PC-3 (cell line): Measurements from ENCODE around the gene TUBGCP6. TPM values are rescaled to one million over a fixed set of nuclear protein-coding genes. Genes with fewer than 3 reads are reported as not detected.

Experiments
- ATAC-seq: fragments of 200-7000 bp; cut with Tn5 transposase; 2 replicates; pipeline ENCODE4 v1.9.1; 2020; ENCODE audit warnings: mild to moderate bottlenecking, moderate library complexity
- BruUV-seq: library from RNA; stranded (reverse); fragments of 400-500 nt; replicated peaks from 2 replicates; lab custom pipeline; 2021; lab: Mats Ljungman, UMichigan
- CTCF ChIA-PET: fragments of 300-600 bp; sonication (Branson Sonifier 250); formaldehyde crosslinking; loops from one replicate; lab custom pipeline; 2022; ENCODE audit warnings: antibody characterized with exemption; lab: Charles Lee
- POLR2A ChIA-PET: fragments of 300-600 bp; sonication (Branson Sonifier 250); formaldehyde crosslinking; loops from one replicate; lab custom pipeline; 2022; ENCODE audit warnings: antibody characterized with exemption; ENCODE audit not compliant: unreplicated experiment; lab: Charles Lee
- DNase-seq: peaks from one replicate; pipeline ENCODE4 v3.0.0-alpha.2; 2015
- H2AFZ ChIP-seq: fragments of 300-600 bp; sonication (generic); 2 replicates; pipeline ENCODE4 v1.6.0; 2016; ENCODE audit warnings: antibody characterized with exemption, low read length
- H3F3A ChIP-seq: fragments of 300-600 bp; sonication (generic); one replicate; pipeline ENCODE4 v1.6.0; 2017; ENCODE audit warnings: antibody characterized with exemption, low read length, control low read depth, mild to moderate bottlenecking; ENCODE audit not compliant: unreplicated experiment
- H3K27ac ChIP-seq: fragments of 300-600 bp; sonication (generic); 2 replicates; pipeline ENCODE4 v1.5.1; 2016; ENCODE audit warnings: mild to moderate bottlenecking, low read length
- H3K27me3 ChIP-seq: fragments of 300-600 bp; sonication (generic); 2 replicates; pipeline ENCODE4 v1.6.1; 2016; ENCODE audit warnings: low read length, mixed read lengths
- H3K36me3 ChIP-seq: fragments of 300-600 bp; sonication (generic); 2 replicates; pipeline ENCODE4 v1.6.1; 2016; ENCODE audit warnings: low read depth, mixed run types, low read length, mixed read lengths
- H3K4me1 ChIP-seq: fragments of 300-600 bp; sonication (generic); 2 replicates; pipeline ENCODE4 v1.5.1; 2016; ENCODE audit warnings: low read length; ENCODE audit not compliant: insufficient read depth
- H3K4me2 ChIP-seq: fragments of 300-600 bp; sonication (generic); 2 replicates; pipeline ENCODE4 v1.6.0; 2016; ENCODE audit warnings: low read length
- H3K4me3 ChIP-seq: fragments of 300-600 bp; sonication (generic); 2 replicates; pipeline ENCODE4 v1.5.1; 2016; ENCODE audit warnings: mild to moderate bottlenecking, low read length, mixed read lengths
- H3K79me2 ChIP-seq: fragments of 300-600 bp; sonication (generic); 2 replicates; pipeline ENCODE4 v1.6.1; 2017; ENCODE audit warnings: low read length, mixed read lengths
- H3K9ac ChIP-seq: fragments of 300-600 bp; sonication (generic); 2 replicates; pipeline ENCODE4 v1.6.0; 2016; ENCODE audit warnings: mild to moderate bottlenecking, low read length
- H3K9me2 ChIP-seq: fragments of 300-600 bp; sonication (generic); replicated peaks from 2 replicates; pipeline ENCODE4 v1.6.1; 2016; ENCODE audit warnings: mixed run types, low read length, mixed read lengths
- H3K9me3 ChIP-seq: fragments of 300-600 bp; sonication (generic); 2 replicates; pipeline ENCODE4 v1.6.1; 2016; ENCODE audit warnings: low read length, mixed read lengths
- H4K20me1 ChIP-seq: fragments of 300-600 bp; sonication (generic); 2 replicates; pipeline ENCODE4 v1.6.1; 2016; ENCODE audit warnings: low read length, mixed read lengths
- EZH2 ChIP-seq: fragments of 300-600 bp; sonication (generic); IDR thresholded peaks from one replicate; pipeline ENCODE4 v1.6.1; 2017; ENCODE audit warnings: antibody characterized with exemption, mild to moderate bottlenecking, low read length; ENCODE audit not compliant: unreplicated experiment
- EZH2phosphoT487 ChIP-seq: fragments of 300-600 bp; sonication (generic); IDR thresholded peaks from 2 replicates; pipeline ENCODE4 v1.6.1; 2018; ENCODE audit warnings: mild to moderate bottlenecking, antibody characterized with exemption, low read length, borderline replicate concordance
- intact Hi-C: fragments of 100-400 bp; cut with micrococcal nuclease; formaldehyde crosslinking; loops from 2 replicates; pipeline ENCODE4 v1.9.0; 2023
- total RNA-seq: library from RNA; depleted of rRNA; stranded (reverse); fragments of >200 nt; gene quantifications from 2 replicates; pipeline ENCODE4 v1.2.3, GENCODE V29; 2014
- TF ChIP-seq, protein P1 (sequence below): fragments of 300-600 bp; sonication (generic); conservative IDR thresholded peaks from 2 replicates; pipeline ENCODE4 v1.5.1; 2017; ENCODE audit warnings: antibody characterized with exemption, low read depth, mild to moderate bottlenecking, low read length

Gene TUBGCP6
- total RNA-seq, 1 experiment from 2014 or later: 32.1 TPM

DNA sequence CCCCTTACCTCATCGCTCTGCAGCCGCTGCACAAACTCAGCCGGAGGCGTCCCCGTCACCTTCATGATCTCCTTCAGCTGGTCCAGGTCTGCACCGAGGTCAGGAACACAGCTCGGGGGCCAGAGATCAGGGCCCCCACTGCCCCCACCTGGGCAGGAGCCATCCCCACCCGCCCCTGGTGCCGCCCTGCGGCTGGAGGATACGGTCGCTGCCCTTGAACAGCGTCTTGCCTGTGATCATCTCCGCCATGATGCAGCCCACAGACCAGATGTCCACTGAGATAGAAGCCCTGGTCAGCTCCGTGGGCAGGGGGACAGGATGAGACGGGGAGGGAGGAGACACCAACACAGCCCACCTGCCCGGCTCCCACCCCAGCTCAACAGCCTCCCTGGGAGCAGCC lies 10.8 kb upstream of the TUBGCP6 start:
- no peak overlapping the region for H3K9ac ChIP-seq
- H3K4me3 ChIP-seq: no peak overlapping the region
- CTCF ChIA-PET: no interaction called here
- H3K27ac ChIP-seq: no peak overlapping the region
- BruUV-seq: no TSS peak
- H3K9me2 ChIP-seq: no peaks in the 10 kb centered on the region
- no peaks in the 10 kb centered on the region for H3K4me1 ChIP-seq
- H3K36me3 ChIP-seq: no peaks in the 10 kb centered on the region
- DNase-seq (no peak), ATAC-seq (no peak)
- H4K20me1 ChIP-seq: no peaks in the 10 kb centered on the region
- no peaks in the 10 kb centered on the region for H3F3A ChIP-seq
- intact Hi-C loops: no loop called here
- no peaks in the 10 kb centered on the region for H3K27me3 ChIP-seq
- H3K4me2 ChIP-seq: no peak overlapping the region
- TF ChIP-seq EZH2 (no peak), EZH2phosphoT487 (no peak)
- TF ChIP-seq, protein P1, sequence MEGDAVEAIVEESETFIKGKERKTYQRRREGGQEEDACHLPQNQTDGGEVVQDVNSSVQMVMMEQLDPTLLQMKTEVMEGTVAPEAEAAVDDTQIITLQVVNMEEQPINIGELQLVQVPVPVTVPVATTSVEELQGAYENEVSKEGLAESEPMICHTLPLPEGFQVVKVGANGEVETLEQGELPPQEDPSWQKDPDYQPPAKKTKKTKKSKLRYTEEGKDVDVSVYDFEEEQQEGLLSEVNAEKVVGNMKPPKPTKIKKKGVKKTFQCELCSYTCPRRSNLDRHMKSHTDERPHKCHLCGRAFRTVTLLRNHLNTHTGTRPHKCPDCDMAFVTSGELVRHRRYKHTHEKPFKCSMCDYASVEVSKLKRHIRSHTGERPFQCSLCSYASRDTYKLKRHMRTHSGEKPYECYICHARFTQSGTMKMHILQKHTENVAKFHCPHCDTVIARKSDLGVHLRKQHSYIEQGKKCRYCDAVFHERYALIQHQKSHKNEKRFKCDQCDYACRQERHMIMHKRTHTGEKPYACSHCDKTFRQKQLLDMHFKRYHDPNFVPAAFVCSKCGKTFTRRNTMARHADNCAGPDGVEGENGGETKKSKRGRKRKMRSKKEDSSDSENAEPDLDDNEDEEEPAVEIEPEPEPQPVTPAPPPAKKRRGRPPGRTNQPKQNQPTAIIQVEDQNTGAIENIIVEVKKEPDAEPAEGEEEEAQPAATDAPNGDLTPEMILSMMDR: no peak
- H2AFZ ChIP-seq: no peak overlapping the region
- no peaks in the 10 kb centered on the region for H3K9me3 ChIP-seq
- peaks cover 7% of the 10 kb centered on the region for H3K79me2 ChIP-seq
- POLR2A ChIA-PET: no interaction called here

GRCh38 chr22:50255099-50255498 lies 10.3 kb upstream of the TUBGCP6 start:
- Histone ChIP-seq H3K79me2 (peaks cover 6% of the 10 kb centered on the region), H3K4me2 (no peak overlapping the region), H3K9ac (no peak overlapping the region), H3K9me3 (no peaks in the 10 kb centered on the region), H4K20me1 (no peaks in the 10 kb centered on the region), H3F3A (no peaks in the 10 kb centered on the region), H3K4me1 (peaks cover 4% of the 10 kb centered on the region; the same call in 1 of the 2 replicates), H3K27ac (no peak overlapping the region), H3K4me3 (no peak overlapping the region), H3K27me3 (no peaks in the 10 kb centered on the region), H3K9me2 (no peaks in the 10 kb centered on the region), H2AFZ (no peak overlapping the region), H3K36me3 (no peaks in the 10 kb centered on the region)
- DNase-seq (no peak), ATAC-seq (no peak)
- BruUV-seq: no TSS peak
- intact Hi-C loops: no loop called here
- TF ChIP-seq, protein P1: no peak
- TF ChIP-seq EZH2 (no peak), EZH2phosphoT487 (no peak)
- CTCF ChIA-PET: no interaction called here
- POLR2A ChIA-PET: no interaction called here

- H3K9me2 ChIP-seq: no peaks in the 10 kb centered on the region
- ChIA-PET CTCF (no interaction called here), POLR2A (no interaction called here)
- no peak overlapping the region for H3K27ac ChIP-seq
- H3K9me3 ChIP-seq: no peaks in the 10 kb centered on the region
- H2AFZ ChIP-seq: no peak overlapping the region
- no TSS peak for BruUV-seq
- H3K4me3 ChIP-seq: no peak overlapping the region
- H4K20me1 ChIP-seq: no peaks in the 10 kb centered on the region
- ATAC-seq (no peak), DNase-seq (no peak)
- H3F3A ChIP-seq: no peaks in the 10 kb centered on the region
- no peak overlapping the region for H3K9ac ChIP-seq
- no peaks in the 10 kb centered on the region for H3K27me3 ChIP-seq
- H3K4me2 ChIP-seq: no peak overlapping the region
- H3K4me1 ChIP-seq: peaks cover 7% of the 10 kb centered on the region; the same call in 1 of the 2 replicates
- no peak for TF ChIP-seq EZH2phosphoT487
- no peak for TF ChIP-seq EZH2
- TF ChIP-seq, protein P1: no peak
- peaks cover 5% of the 10 kb centered on the region; the same call in 1 of the 2 replicates for H3K79me2 ChIP-seq
- intact Hi-C loops: loop anchor here (5.0 kb wide), 1 partner anchor 88 kb away; the partner anchor contains the start of gene PPP6R2
- H3K36me3 ChIP-seq: no peaks in the 10 kb centered on the region
Measured at GRCh38 chr22:50253941-50254340, 9.1 kb upstream of the TUBGCP6 start.
